AG10803 (cell line): Measurements from ENCODE around the gene STK32C.
A peak's percentile ranks its signal among the peaks of the same experiment; 100 is the strongest.

Experiments
- DNase-seq: peaks from one replicate; pipeline ENCODE4 v3.0.0; 2010; ENCODE audit warnings: low read depth
- H3K4me3 ChIP-seq: 2 replicates; pipeline ENCODE4 v1.5.1; 2011; ENCODE audit warnings: mild to moderate bottlenecking, low read length, control low read depth
- TF ChIP-seq, protein P1 (sequence below): conservative IDR thresholded peaks from 2 replicates; pipeline ENCODE4 v1.5.1; 2011; ENCODE audit warnings: mild to moderate bottlenecking, low read length, control low read depth, inconsistent platforms

The STK32C gene

DNA sequence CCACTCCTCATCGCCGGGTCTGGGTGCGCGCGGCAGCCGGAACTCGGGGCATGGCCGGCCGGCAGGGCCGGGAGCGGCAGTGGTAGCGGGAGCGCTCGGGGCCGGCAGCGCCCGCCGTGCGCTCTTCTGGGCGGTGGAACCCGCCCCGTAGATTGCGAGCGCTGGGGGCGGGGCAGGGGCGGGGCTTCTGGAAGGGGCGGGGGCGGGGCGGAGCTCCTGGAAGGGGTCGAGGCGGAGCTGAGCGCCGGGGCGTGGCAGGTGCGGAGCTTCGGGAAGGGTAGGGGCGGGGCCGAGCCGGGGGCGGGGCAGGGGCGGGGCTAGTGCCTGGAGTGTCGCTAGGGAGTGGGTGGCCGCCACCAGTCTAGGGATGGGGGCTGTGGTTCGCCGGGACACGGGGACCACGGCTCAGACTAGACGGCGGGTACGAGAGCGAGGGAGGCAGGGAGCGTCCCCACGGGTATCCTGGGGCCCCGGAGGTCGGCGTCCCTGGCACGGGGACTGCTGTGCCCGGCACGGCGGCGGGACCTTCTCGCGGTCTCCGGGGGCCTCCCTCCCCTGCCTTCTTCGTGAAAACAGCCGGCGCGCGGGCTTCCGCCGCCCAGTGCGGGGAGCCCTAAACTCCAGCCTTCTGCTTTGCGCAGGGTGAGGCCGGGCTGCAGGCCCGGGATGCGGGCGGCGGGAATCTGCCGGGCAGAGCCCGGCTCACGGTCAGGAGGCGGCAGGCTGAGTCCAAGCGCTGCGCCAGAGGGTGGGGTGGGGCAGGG is at the start of gene STK32C:
TSS of gene STK32C (minus strand) at position 128 of the 764 bp plus-strand sequence. CDS start at position 11, 117 bp downstream.
- TF ChIP-seq, protein P1, sequence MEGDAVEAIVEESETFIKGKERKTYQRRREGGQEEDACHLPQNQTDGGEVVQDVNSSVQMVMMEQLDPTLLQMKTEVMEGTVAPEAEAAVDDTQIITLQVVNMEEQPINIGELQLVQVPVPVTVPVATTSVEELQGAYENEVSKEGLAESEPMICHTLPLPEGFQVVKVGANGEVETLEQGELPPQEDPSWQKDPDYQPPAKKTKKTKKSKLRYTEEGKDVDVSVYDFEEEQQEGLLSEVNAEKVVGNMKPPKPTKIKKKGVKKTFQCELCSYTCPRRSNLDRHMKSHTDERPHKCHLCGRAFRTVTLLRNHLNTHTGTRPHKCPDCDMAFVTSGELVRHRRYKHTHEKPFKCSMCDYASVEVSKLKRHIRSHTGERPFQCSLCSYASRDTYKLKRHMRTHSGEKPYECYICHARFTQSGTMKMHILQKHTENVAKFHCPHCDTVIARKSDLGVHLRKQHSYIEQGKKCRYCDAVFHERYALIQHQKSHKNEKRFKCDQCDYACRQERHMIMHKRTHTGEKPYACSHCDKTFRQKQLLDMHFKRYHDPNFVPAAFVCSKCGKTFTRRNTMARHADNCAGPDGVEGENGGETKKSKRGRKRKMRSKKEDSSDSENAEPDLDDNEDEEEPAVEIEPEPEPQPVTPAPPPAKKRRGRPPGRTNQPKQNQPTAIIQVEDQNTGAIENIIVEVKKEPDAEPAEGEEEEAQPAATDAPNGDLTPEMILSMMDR: no peak
- peak; percentile 87 for DNase-seq
- H3K4me3 ChIP-seq: peak within 1 kb of the TSS; percentile 79

GRCh38 chr10:132356621-132357195 is 49.0 kb upstream of the STK32C start:
- no peak overlapping the region for H3K4me3 ChIP-seq
- TF ChIP-seq, protein P1: no peak
- DNase-seq: no peak

DNA sequence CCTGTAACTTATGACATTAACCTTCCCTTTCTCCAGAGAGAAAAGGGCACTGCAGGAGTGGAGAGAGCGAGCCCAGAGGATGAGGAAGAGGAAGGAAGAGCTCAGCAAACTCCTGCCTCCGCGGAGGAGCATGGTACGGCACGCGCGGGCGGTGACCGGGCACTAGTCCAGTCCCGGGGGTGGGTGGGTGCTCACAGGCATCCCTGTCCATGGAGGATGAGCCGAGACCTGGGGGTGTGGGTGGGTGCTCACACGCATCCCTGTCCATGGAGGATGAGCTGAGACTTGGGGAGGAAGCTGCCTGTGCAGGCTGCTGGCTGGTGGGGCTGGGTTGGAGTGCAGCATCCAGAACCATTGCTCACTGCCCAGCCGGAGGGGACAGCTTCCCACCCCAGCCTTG is 48.0 kb upstream of the STK32C start:
- H3K4me3 ChIP-seq: no peak overlapping the region
- TF ChIP-seq, protein P1: no peak
- no peak for DNase-seq

GRCh38 chr10:132355297-132355696 is 47.5 kb upstream of the STK32C start:
- no peak for DNase-seq
- TF ChIP-seq, protein P1: no peak
- no peak overlapping the region for H3K4me3 ChIP-seq

DNA sequence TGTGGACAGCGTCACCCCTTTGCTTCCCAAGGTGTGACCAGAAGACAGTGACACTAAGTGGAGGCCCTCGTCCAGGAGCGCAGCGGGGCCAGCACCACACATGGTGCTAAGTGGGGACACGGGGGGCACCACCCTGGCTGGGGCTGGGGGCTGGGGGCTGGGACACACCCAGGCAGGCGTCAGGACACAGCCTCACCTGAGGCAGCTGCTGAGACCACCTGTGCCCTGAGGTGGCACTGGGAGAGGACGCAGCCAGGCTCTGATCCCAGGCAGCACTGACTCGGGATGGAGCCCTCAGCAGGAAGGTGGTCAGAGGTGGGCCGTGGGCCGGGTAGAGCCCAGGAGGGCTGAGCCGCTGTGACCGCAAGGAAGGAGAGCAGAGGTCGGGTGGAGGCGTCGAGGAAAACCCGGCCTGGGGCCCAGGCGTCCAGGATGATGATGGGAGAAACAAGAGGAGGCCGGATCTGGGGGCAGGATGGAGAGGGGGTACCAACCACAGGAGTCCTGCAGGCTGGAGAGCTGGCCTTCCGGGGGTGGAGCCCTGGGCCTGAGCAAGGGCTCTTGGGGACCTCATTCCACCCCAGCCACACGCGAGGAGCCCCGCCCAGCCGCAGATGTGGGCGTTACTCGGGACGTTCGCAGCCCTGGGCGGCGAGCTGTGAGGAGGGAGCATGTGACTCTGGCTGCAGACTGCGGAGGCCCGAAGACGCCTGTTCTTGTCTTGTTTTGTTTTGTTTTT is 46.8 kb upstream of the STK32C start:
- no peak for DNase-seq
- H3K4me3 ChIP-seq: no peak overlapping the region
- TF ChIP-seq, protein P1: no peak

DNA sequence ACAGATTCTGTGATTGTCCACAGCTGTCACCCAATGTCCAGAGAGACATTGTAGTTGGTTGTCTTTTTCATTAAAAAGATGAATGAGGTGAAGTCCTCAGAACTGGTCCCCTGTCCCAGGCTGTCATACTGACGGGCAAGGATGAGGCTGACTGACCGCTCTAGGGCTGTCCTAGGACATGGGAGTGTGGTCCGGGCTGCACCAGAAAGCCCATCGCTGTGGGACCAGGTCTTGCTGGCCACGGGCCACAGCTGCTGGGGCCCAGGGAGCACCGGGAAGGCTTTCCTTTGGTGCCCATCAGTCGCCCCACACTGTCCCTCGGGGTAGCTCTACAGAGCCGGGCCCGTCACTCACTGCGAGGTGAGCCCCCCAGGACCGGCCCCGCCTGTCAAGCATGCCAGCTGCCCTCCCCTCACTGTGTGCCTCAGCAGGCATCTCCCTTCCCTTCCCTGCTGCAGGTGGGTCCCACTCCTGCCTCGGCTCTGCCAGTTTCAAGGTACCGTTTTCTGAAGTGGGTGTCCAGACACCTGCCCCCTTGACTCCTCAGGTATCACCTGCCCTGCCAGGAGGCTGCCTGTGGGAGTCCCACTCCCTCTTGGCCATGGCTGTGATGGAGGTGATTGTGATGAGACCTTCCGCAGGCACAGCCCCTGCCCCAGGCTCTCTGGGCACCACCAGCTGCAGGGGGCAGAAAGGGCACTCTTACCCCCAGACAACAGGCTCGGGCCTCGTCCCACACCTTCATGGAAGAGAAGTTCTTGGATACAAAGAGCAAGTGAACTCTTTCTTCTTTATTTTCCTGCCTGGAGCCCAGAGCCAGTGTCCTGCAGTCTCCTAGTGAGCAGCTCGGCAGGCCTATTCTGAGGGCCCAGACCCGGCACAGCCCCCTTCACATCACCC is 46.0 kb upstream of the STK32C start:
- TF ChIP-seq, protein P1: no peak
- no peak overlapping the region for H3K4me3 ChIP-seq
- no peak for DNase-seq
